Measurements from ENCODE around the gene TREX2. TPM values are rescaled to one million over a fixed set of nuclear protein-coding genes. Genes with fewer than 3 reads are reported as not detected.

The TREX2 gene
- total RNA-seq, 3 donors from 2014 or later = 1.0 to 4.3 (median 1.9) TPM

DNA sequence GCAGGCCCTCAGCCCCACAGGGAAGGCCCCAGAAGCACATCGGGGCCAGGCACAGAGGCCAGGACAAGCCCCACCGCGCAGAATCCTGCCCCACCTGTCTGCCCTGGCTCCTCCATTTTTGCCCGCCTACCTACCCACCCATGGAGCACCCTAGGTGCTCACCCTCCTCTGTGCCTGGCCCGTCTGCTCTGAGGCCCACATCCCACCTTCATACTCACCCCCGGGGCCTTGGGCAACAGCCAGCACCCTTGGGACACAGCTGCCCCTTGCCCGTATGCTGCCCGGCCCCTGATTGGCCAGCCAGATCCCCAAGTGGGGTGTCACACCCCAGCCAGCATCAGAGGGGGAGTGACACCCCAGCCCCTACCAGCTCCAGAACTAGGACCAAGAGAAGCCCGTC, 10.8 kb upstream of the TREX2 start:
- Histone ChIP-seq H3K27ac (no peak overlapping the region), H3K4me1 (no peaks in the 10 kb centered on the region), H3K36me3 (no peaks in the 10 kb centered on the region), H3K4me3 (no peak overlapping the region), H3K27me3 (peaks cover 0 to 46% of the 10 kb centered on the region in 2 donors), H3K9me3 (no peaks in the 10 kb centered on the region)
- intact Hi-C loops (cut with DNase I; ENCODE audit: low total_unique reads) = no loop called here
- no peak for DNase-seq (ENCODE audit: low spot score in 2 of 2)
- no peak for TF ChIP-seq POLR2AphosphoS5 (IDR thresholded peaks at IDR 0.05)
- TF ChIP-seq POLR2A (IDR thresholded peaks at IDR 0.05) = no peak
- TF ChIP-seq, protein P1, sequence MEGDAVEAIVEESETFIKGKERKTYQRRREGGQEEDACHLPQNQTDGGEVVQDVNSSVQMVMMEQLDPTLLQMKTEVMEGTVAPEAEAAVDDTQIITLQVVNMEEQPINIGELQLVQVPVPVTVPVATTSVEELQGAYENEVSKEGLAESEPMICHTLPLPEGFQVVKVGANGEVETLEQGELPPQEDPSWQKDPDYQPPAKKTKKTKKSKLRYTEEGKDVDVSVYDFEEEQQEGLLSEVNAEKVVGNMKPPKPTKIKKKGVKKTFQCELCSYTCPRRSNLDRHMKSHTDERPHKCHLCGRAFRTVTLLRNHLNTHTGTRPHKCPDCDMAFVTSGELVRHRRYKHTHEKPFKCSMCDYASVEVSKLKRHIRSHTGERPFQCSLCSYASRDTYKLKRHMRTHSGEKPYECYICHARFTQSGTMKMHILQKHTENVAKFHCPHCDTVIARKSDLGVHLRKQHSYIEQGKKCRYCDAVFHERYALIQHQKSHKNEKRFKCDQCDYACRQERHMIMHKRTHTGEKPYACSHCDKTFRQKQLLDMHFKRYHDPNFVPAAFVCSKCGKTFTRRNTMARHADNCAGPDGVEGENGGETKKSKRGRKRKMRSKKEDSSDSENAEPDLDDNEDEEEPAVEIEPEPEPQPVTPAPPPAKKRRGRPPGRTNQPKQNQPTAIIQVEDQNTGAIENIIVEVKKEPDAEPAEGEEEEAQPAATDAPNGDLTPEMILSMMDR (IDR thresholded peaks at IDR 0.05) = no peak

DNA sequence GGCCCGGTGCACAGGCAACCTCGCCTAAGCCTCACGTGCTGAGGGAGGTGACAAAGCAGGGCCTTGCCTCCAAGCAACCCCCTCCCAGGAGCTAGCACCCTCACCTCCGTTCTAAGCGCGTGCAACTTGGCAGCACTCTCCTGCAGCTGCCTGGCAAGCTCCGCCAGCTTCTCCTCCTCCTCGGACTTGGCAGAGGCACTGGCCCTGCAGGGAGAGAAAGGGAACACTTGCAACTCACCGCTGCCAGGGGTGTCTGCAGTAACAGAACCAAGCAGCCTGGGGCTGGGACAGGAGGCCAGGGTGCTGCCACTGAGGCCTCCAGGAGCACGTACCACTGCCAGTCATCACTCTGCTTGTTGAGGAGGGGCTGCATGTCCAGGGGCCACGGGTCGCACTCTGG, 10.3 kb upstream of the TREX2 start:
- no peaks in the 10 kb centered on the region for H3K4me1 ChIP-seq
- intact Hi-C loops (cut with DNase I; ENCODE audit: low total_unique reads) = no loop called here
- H3K27me3 ChIP-seq = peaks cover 0 to 46% of the 10 kb centered on the region in 2 donors
- H3K36me3 ChIP-seq = no peaks in the 10 kb centered on the region
- H3K4me3 ChIP-seq = no peak overlapping the region
- H3K9me3 ChIP-seq = no peaks in the 10 kb centered on the region
- DNase-seq (ENCODE audit: low spot score in 2 of 2) = peak in 1 of 2 donors; percentile 32
- no peak for TF ChIP-seq POLR2AphosphoS5 (IDR thresholded peaks at IDR 0.05)
- no peak overlapping the region for H3K27ac ChIP-seq

DNA sequence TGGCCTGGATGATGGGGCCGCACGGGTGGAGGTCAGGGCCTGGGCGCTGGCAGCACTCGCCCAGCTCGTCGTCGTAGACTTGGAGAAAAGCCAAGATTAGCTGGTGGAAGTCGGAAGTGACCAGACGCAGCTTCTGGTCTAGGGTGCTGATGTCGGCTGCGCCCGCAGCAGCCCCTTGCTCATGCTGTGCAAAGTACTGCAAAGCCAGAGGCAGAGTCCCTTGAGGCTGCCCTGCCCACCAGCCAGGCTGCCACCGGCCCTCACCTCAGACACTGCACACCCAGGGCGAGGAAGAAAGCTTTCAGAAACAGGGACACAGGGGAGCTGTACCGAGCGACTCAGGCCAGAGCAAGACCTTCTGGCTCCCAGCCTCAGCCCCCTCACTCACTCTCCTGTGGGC, 9.7 kb upstream of the TREX2 start:
- H3K27ac ChIP-seq = peak overlapping the region in 1 of 2 donors; percentile 42

DNA sequence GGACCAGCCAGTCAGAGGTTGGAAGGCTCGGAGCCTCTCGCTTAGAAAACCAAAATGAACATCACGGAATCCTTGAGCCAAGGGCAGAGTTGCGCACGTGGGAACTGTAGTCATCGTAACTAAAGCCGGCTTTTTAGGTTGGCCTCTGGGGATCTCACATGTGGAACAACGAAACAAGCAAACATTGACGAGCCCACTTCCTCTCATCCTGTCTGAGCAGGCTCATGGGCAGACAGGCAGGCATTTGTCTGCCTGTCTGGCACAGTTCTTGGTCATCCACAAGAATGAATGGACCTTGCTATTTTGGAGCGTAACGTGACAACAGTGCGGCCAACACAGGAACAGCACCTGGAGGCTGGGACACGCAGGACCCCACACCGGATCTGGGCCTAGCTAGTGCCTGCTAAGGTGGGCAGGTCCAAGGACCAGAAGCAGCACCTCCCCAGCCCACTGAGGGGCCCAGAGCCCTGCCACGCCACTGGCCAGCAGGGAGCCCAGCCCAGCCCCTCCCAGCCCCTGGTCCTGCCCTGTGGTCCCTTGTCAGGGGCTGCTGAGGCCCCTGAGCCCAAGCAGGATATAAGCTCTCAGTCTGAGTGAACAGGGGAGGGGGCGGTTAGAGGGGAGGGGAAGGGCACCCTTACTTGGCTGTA, 9.2 kb upstream of the TREX2 start:
- no peaks in the 10 kb centered on the region for H3K36me3 ChIP-seq
- peaks cover 0 to 44% of the 10 kb centered on the region in 2 donors for H3K27me3 ChIP-seq
- H3K4me3 ChIP-seq = no peak overlapping the region
- no peaks in the 10 kb centered on the region for H3K9me3 ChIP-seq
- H3K27ac ChIP-seq = peak overlapping the region; percentile 12 to 42
- peak in 1 of 2 donors; percentile 51 for DNase-seq (ENCODE audit: low spot score in 2 of 2)
- TF ChIP-seq, protein P1 (IDR thresholded peaks at IDR 0.05) = no peak
- TF ChIP-seq POLR2A (IDR thresholded peaks at IDR 0.05) (no peak), POLR2AphosphoS5 (IDR thresholded peaks at IDR 0.05) (no peak)
- no peaks in the 10 kb centered on the region for H3K4me1 ChIP-seq
- intact Hi-C loops (cut with DNase I; ENCODE audit: low total_unique reads) = no loop called here

More for the DNA sequence above, 9.7 kb upstream of the TREX2 start:
- no peak overlapping the region for H3K4me3 ChIP-seq
- no peaks in the 10 kb centered on the region for H3K4me1 ChIP-seq
- intact Hi-C loops (cut with DNase I; ENCODE audit: low total_unique reads) = no loop called here
- no peaks in the 10 kb centered on the region for H3K9me3 ChIP-seq
- peaks cover 0 to 46% of the 10 kb centered on the region in 2 donors for H3K27me3 ChIP-seq
- TF ChIP-seq POLR2AphosphoS5 (IDR thresholded peaks at IDR 0.05) (no peak), POLR2A (IDR thresholded peaks at IDR 0.05) (no peak)
- TF ChIP-seq, protein P1 (IDR thresholded peaks at IDR 0.05) = no peak
- H3K36me3 ChIP-seq = no peaks in the 10 kb centered on the region
- no peak for DNase-seq (ENCODE audit: low spot score in 2 of 2)

DNA sequence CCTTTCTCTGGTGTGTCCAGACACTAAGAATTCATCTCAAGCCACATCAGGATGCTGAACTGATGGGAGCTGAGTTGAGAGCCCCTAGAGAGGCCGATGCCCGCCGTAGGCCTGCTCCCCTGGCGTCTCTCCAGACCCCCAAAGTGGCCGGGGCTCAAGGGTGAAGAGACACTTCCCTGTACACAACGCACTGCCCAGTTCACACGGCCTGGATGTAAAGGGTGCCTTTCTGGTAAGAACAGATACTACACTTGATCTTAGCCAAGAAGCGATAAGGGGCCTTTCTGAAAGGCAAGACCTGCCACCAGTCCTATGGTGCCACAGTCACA, 5.1 kb upstream of the TREX2 start:
- TF ChIP-seq, protein P1 (IDR thresholded peaks at IDR 0.05) = no peak
- TF ChIP-seq POLR2A (IDR thresholded peaks at IDR 0.05) (no peak), POLR2AphosphoS5 (IDR thresholded peaks at IDR 0.05) (no peak)
- intact Hi-C loops (cut with DNase I; ENCODE audit: low total_unique reads) = no loop called here
- H3K27ac ChIP-seq = no peak overlapping the region
- H3K27me3 ChIP-seq = peaks cover 0 to 24% of the 10 kb centered on the region in 2 donors
- H3K9me3 ChIP-seq = no peaks in the 10 kb centered on the region
- H3K36me3 ChIP-seq = no peaks in the 10 kb centered on the region
- H3K4me1 ChIP-seq = no peaks in the 10 kb centered on the region
- no peak overlapping the region for H3K4me3 ChIP-seq
- DNase-seq (ENCODE audit: low spot score in 2 of 2) = no peak

Measured in breast epithelium (tissue), 4 donors.